ENCODE data around the gene RTKN. TPM values are rescaled to one million over a fixed set of nuclear protein-coding genes. Genes with fewer than 3 reads are reported as not detected.

The RTKN gene
- total and polyA plus RNA-seq, 2 of the 13 experiments (the other 11 are each of a cell fraction or from before 2014, with no cell fraction given), result 159 to 166 TPM

- peak; percentile 92 for TF ChIP-seq PRDM10 (CRISPR knock-in tag; IDR thresholded peaks at IDR 0.05; ENCODE audit: low read depth)
- no peak for TF ChIP-seq SKIL (CRISPR knock-in tag; IDR thresholded peaks at IDR 0.05; ENCODE audit: borderline replicate concordance)
- TF ChIP-seq ZNF782 (CRISPR knock-in tag; IDR thresholded peaks at IDR 0.05; ENCODE audit: borderline replicate concordance), result peak; percentile 88; the same call in 1 of the 2 replicates
- no peak for TF ChIP-seq GPN1 (CRISPR knock-in tag; IDR thresholded peaks at IDR 0.05; ENCODE audit: borderline replicate concordance)
- TF ChIP-seq HOXA5 (CRISPR knock-in tag; IDR thresholded peaks at IDR 0.05), result peak; percentile 91; the same call in 1 of the 2 replicates
- TF ChIP-seq NFIC (IDR thresholded peaks at IDR 0.05; ENCODE audit: low read length), result peak; percentile 60; the same call in 1 of the 2 replicates
- TF ChIP-seq ZNF407 (CRISPR knock-in tag; IDR thresholded peaks at IDR 0.05; ENCODE audit: not compliant biosample characterization), result peak; percentile 84
- TF ChIP-seq CHCHD3 (CRISPR knock-in tag; IDR thresholded peaks at IDR 0.05), result 0 out of 2 replicates have a peak, but pooled peaks have one; percentile 26
- TF ChIP-seq ARID3A (IDR thresholded peaks at IDR 0.05; ENCODE audit: low read depth, low read length), result peak; percentile 83
- no peak; the same call in 1 of the 2 replicates for TF ChIP-seq ZNF552 (CRISPR knock-in tag; IDR thresholded peaks at IDR 0.05; ENCODE audit: borderline replicate concordance)
- TF ChIP-seq ZNF629 (CRISPR knock-in tag; conservative IDR thresholded peaks at IDR 0.05), result no peak; the same call in 1 of the 2 replicates
Observed at GRCh38 chr2:74454654-74455511, 13.1 kb upstream of the RTKN start, which contains the start of gene INO80B (continued).
